Testis (tissue), 3 donors: Measurements from ENCODE around the gene PANX2. TPM values are rescaled to one million over a fixed set of nuclear protein-coding genes. Genes with fewer than 3 reads are reported as not detected.

Experiments
- DNase-seq: peaks from one replicate; pipeline ENCODE4 v3.0.0-alpha.2; 2019
- H3K27ac ChIP-seq, 2 donors: fragments of 200-600 bp; sonication (generic); one replicate each; pipeline ENCODE4 v1.5.1; 2019
- H3K27me3 ChIP-seq: fragments of 200-600 bp; sonication (generic); one replicate; pipeline ENCODE4 v1.5.1; 2019
- H3K36me3 ChIP-seq: fragments of 200-600 bp; sonication (generic); one replicate; pipeline ENCODE4 v1.5.1; 2017; ENCODE audit warnings: low read depth; ENCODE audit errors: missing control alignments
- H3K4me1 ChIP-seq: fragments of 200-600 bp; sonication (generic); one replicate; pipeline ENCODE4 v1.5.1; 2019
- H3K4me3 ChIP-seq, 2 donors: fragments of 200-600 bp; sonication (generic); one replicate each; pipeline ENCODE4 v1.5.1; 2017 to 2019
- H3K9me3 ChIP-seq: fragments of 200-600 bp; sonication (generic); one replicate; pipeline ENCODE4 v1.5.1; 2017
- POLR2A ChIP-seq: fragments of 450-650 bp; IDR thresholded peaks from one replicate; pipeline ENCODE4 v1.6.1; 2017; ENCODE audit warnings: antibody characterized with exemption, mild to moderate bottlenecking, moderate library complexity
- WGBS, 2 donors: methylation state at CpG; one replicate each; pipeline ENCODE4 v1.1.5; 2018; 5-methylcytosine and 5-hydroxymethylcytosine counted together
- intact Hi-C: fragments of 100-400 bp; cut with DNase I; formaldehyde crosslinking; loops from one replicate; pipeline ENCODE4 v1.15.1; 2023; ENCODE audit warnings: low total_unique reads
- polyA plus RNA-seq: library from polyadenylated mRNA; stranded (reverse); fragments of 350-450 nt; fragmentation: Illumina TruSeq; extraction: RNeasy Lipid Tissue Mini Kit (QIAGEN cat#74804); gene quantifications from one replicate; pipeline ENCODE4 v1.2.3, GENCODE V29; 2014; ENCODE audit warnings: low read depth, low replicate concordance; ENCODE audit not compliant: insufficient read depth
- total RNA-seq, 2 donors: library from RNA; depleted of rRNA; stranded (reverse); fragments of >200 nt; gene quantifications; one replicate each; pipeline ENCODE4 v1.2.3, GENCODE V29; 2016
- TF ChIP-seq, protein P1 (sequence below), 3 experiments: fragments of 450-650 bp in 2 of 3; fragments of 200-600 bp in 1 of 3; sonication (generic) in 1 of 3; IDR thresholded peaks; one replicate each; pipeline ENCODE4 v1.5.1; 2016 to 2019; ENCODE audit warnings: antibody characterized with exemption in 3 of 3, mild to moderate bottlenecking in 2 of 3, moderate library complexity in 1 of 3

Gene PANX2
- total and polyA plus RNA-seq, 3 donors from 2014 or later: 2.0 to 6.3 (median 5.3) TPM

DNA sequence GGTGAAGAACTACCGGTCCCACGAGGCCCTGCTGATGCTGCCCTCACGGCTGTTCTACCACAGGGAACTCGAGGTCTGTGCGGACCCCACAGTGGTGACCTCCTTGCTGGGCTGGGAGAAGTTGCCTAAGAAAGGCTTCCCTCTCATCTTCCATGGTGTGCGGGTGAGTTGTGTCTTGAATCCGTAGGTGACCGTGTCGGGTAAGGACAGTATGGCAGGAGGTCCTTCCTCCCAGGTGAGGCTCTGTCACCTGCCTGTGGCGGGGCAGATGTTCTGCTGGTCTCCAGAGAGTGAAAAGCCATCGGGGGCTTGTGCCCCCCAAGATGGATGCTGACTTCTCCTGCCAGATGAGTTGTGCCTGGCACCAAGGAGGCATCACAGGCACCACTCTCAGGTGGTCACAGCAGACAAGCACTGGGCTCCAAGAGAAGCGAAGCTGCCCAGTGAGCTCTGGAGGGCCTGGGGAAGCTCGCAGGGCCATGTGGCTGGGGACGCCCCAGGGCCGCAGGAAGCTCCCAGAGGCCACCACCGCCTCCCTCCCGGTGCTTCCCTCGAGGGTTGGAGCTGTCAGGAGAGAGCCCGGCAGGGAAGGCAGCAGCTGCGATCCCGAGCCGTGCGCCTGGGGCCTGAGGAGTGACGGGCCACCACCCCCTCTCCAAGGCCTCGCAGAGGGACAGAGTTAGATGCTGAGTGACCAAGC, 17.3 kb upstream of the PANX2 start:
- intact Hi-C loops: no loop called here
- WGBS, 2 donors: 92 to 93% methylated on average over 11 to 25 of the region's 25 CpGs
- DNase-seq: no peak
- Histone ChIP-seq H3K27ac (no peak overlapping the region), H3K4me1 (no peaks in the 10 kb centered on the region), H3K9me3 (no peaks in the 10 kb centered on the region), H3K27me3 (no peaks in the 10 kb centered on the region), H3K36me3 (no peaks in the 10 kb centered on the region), H3K4me3 (no peak overlapping the region)
- TF ChIP-seq POLR2A: no peak
- TF ChIP-seq, protein P1, sequence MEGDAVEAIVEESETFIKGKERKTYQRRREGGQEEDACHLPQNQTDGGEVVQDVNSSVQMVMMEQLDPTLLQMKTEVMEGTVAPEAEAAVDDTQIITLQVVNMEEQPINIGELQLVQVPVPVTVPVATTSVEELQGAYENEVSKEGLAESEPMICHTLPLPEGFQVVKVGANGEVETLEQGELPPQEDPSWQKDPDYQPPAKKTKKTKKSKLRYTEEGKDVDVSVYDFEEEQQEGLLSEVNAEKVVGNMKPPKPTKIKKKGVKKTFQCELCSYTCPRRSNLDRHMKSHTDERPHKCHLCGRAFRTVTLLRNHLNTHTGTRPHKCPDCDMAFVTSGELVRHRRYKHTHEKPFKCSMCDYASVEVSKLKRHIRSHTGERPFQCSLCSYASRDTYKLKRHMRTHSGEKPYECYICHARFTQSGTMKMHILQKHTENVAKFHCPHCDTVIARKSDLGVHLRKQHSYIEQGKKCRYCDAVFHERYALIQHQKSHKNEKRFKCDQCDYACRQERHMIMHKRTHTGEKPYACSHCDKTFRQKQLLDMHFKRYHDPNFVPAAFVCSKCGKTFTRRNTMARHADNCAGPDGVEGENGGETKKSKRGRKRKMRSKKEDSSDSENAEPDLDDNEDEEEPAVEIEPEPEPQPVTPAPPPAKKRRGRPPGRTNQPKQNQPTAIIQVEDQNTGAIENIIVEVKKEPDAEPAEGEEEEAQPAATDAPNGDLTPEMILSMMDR (IDR thresholded peaks at IDR 0.05): no peak

GRCh38 chr22:50153756-50154140, 16.8 kb upstream of the PANX2 start:
- H3K36me3 ChIP-seq: no peaks in the 10 kb centered on the region
- intact Hi-C loops: no loop called here
- H3K4me1 ChIP-seq: no peaks in the 10 kb centered on the region
- TF ChIP-seq POLR2A: no peak
- TF ChIP-seq, protein P1 (IDR thresholded peaks at IDR 0.05): no peak
- WGBS, 2 donors: 87 to 97% methylated on average over 7 of the region's 7 CpGs
- DNase-seq: no peak
- H3K27me3 ChIP-seq: no peaks in the 10 kb centered on the region
- H3K9me3 ChIP-seq: no peaks in the 10 kb centered on the region
- no peak overlapping the region for H3K27ac ChIP-seq
- H3K4me3 ChIP-seq: no peak overlapping the region

DNA sequence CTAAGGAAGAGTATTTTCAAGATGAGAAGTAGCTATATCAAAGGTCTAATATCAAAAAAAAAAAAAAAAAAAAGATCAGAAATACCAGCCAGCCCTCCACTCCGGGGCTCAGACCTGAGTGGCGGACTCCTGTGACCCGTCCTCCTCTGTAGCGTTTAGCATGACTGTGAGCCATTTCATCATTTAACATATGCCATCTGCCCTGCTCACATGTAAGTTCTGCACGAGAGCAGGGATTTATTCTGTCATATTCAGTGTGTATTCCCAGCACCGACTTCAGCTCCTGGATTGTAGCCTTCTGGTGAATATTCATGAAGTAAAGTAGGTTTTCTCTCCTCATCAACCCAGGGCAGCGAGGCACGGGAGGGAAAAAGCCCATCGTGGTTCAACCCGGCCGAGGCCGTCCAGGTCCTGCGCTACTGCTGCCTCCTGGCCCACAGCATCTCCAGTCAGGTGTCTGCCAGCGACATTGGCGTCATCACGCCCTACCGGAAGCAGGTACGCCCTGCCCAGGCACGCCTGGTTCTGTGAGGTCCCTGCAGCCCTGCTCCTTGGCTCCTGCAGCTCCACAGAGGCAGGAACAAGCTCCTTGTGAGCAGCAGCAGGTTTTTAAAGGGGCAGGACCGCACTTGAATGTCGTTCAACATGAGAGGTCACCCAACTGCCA, 12.7 kb upstream of the PANX2 start:
- Histone ChIP-seq H3K27me3 (no peaks in the 10 kb centered on the region), H3K4me3 (no peak overlapping the region), H3K36me3 (no peaks in the 10 kb centered on the region), H3K27ac (no peak overlapping the region), H3K9me3 (no peaks in the 10 kb centered on the region), H3K4me1 (no peaks in the 10 kb centered on the region)
- WGBS, 2 donors: 76 to 90% methylated on average over 17 to 21 of the region's 21 CpGs
- TF ChIP-seq POLR2A: no peak
- TF ChIP-seq, protein P1 (IDR thresholded peaks at IDR 0.05): no peak
- DNase-seq: no peak
- intact Hi-C loops: no loop called here

- Histone ChIP-seq H3K9me3 (no peaks in the 10 kb centered on the region), H3K4me3 (no peak overlapping the region), H3K27ac (no peak overlapping the region), H3K27me3 (no peaks in the 10 kb centered on the region), H3K36me3 (no peaks in the 10 kb centered on the region), H3K4me1 (no peaks in the 10 kb centered on the region)
- intact Hi-C loops: no loop called here
- WGBS, 2 donors: 81 to 82% methylated on average over 7 of the region's 7 CpGs
- no peak for TF ChIP-seq POLR2A
- TF ChIP-seq, protein P1 (IDR thresholded peaks at IDR 0.05): no peak
- DNase-seq: no peak
Observed at GRCh38 chr22:50160947-50161346, 9.6 kb upstream of the PANX2 start.
